ENCODE data around the gene DYNC1H1.

DNA sequence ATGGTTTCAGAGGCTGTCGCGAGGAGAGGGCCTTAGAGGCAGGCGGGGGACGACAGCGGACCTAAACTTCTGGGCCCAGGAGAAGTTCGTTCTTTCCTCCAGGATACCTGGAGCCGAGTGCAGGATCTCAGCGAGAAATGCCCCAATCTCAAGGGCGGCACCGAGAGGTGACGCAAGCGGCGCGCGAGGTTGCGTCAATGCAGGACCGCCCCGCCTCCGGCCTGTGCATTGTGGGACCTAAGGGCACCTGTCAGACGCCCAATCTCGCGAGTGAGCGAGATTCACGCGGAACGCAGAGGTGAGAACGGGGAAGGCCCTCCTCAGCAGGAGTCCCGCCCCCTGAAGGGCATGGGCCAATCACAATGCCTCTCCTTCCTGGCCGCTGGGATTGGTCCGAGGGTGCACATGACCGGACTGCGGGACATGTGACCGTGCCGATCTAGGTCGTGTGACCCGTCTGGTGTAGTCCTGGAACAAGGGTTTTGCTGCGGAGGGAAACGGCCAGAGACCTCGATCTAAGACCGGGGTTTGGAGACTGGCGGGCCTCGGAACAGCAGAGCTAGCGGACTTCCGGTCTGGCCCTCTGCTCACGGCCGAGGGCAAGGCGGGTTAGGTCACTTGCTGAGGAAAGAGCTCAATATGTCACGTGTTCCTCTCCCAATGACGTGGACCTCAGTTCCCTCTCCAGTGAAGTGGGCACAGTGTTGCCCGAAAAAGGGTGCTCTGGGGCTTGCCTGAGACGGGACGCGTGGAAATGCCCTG lies 16.3 kb upstream of the DYNC1H1 start:
- TF ChIP-seq, protein P1, sequence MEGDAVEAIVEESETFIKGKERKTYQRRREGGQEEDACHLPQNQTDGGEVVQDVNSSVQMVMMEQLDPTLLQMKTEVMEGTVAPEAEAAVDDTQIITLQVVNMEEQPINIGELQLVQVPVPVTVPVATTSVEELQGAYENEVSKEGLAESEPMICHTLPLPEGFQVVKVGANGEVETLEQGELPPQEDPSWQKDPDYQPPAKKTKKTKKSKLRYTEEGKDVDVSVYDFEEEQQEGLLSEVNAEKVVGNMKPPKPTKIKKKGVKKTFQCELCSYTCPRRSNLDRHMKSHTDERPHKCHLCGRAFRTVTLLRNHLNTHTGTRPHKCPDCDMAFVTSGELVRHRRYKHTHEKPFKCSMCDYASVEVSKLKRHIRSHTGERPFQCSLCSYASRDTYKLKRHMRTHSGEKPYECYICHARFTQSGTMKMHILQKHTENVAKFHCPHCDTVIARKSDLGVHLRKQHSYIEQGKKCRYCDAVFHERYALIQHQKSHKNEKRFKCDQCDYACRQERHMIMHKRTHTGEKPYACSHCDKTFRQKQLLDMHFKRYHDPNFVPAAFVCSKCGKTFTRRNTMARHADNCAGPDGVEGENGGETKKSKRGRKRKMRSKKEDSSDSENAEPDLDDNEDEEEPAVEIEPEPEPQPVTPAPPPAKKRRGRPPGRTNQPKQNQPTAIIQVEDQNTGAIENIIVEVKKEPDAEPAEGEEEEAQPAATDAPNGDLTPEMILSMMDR (IDR thresholded peaks at IDR 0.05): no peak
- no peak for TF ChIP-seq ZFX (IDR thresholded peaks at IDR 0.05; ENCODE audit: borderline replicate concordance)

Data from 22Rv1 (cell line).